Common myeloid progenitor, CD34-positive (primary cell): ENCODE results near the gene ARHGEF16.

Experiments used
- CTCF ChIA-PET: fragments of 350-600 bp; sonication (Branson Sonifier 250); formaldehyde crosslinking; loops from one replicate; lab custom pipeline; 2021; ENCODE audit warnings: antibody characterized with exemption; lab: Charles Lee
- POLR2A ChIA-PET: fragments of 350-600 bp; sonication (Branson Sonifier 250); formaldehyde crosslinking; loops from one replicate; lab custom pipeline; 2021; ENCODE audit warnings: antibody characterized with exemption; lab: Charles Lee
- DNase-seq, 3 donors: peaks; one replicate each; pipeline versions ENCODE4 v3.0.0 to v3.0.0-alpha.2; 2013
- H3K27ac ChIP-seq, 2 experiments: 1 replicate in 1 of 2; 2 replicates in 1 of 2; pipeline ENCODE4 v1.7.0; 2013; ENCODE audit warnings: inconsistent platforms in 2 of 2, low read length in 2 of 2, mild to moderate bottlenecking in 2 of 2, low read depth in 1 of 2, moderate library complexity in 1 of 2; ENCODE audit not compliant: severe bottlenecking in 2 of 2, insufficient read depth in 1 of 2, poor library complexity in 1 of 2
- H3K27me3 ChIP-seq, 5 experiments: replicated peaks in 2 of 5; 1 replicate in 3 of 5; 2 replicates in 2 of 5; pipeline versions ENCODE4 v1.6.1 to v1.7.0; 2013; ENCODE audit warnings: low read length in 4 of 5, mild to moderate bottlenecking in 2 of 5, moderate library complexity in 2 of 5, inconsistent platforms in 1 of 5; ENCODE audit not compliant: insufficient read depth in 5 of 5, control insufficient read depth in 4 of 5
- H3K36me3 ChIP-seq, 4 experiments: 1 replicate in 2 of 4; 2 replicates in 2 of 4; pipeline versions ENCODE4 v1.6.1 to v1.7.0; 2013; ENCODE audit warnings: low read length in 3 of 4, control low read depth in 1 of 4, mild to moderate bottlenecking in 1 of 4; ENCODE audit not compliant: control insufficient read depth in 4 of 4, insufficient read depth in 4 of 4
- H3K4me1 ChIP-seq, 4 experiments: 1 replicate in 3 of 4; 2 replicates in 1 of 4; pipeline versions ENCODE4 v1.6.1 to v1.7.1; 2013; ENCODE audit warnings: low read length in 3 of 4, mild to moderate bottlenecking in 3 of 4, control low read depth in 1 of 4, inconsistent platforms in 1 of 4, moderate library complexity in 1 of 4; ENCODE audit not compliant: control insufficient read depth in 4 of 4, insufficient read depth in 4 of 4; ENCODE audit errors: control extremely low read depth in 1 of 4
- H3K4me3 ChIP-seq, 7 experiments: 1 replicate in 4 of 7; 2 replicates in 3 of 7; pipeline versions ENCODE4 v1.5.1 to v1.7.0; 2013; ENCODE audit warnings: mild to moderate bottlenecking in 7 of 7, low read length in 6 of 7, moderate library complexity in 6 of 7, inconsistent platforms in 2 of 7, low read depth in 2 of 7, control low read depth in 1 of 7; ENCODE audit not compliant: insufficient read depth in 4 of 7, control insufficient read depth in 1 of 7; ENCODE audit errors: extremely low read depth in 1 of 7
- H3K9me3 ChIP-seq, 5 experiments: 1 replicate in 4 of 5; 2 replicates in 1 of 5; pipeline versions ENCODE4 v1.6.1 to v1.7.1; 2013; ENCODE audit warnings: low read length in 4 of 5, mild to moderate bottlenecking in 2 of 5, inconsistent platforms in 1 of 5, low read depth in 1 of 5, moderate library complexity in 1 of 5; ENCODE audit not compliant: control insufficient read depth in 4 of 5, insufficient read depth in 2 of 5; ENCODE audit errors: control extremely low read depth in 1 of 5
- WGBS: methylation state at CpG from one replicate; pipeline ENCODE4 v1.1.5; 2013; ENCODE audit not compliant: insufficient coverage; 5-methylcytosine and 5-hydroxymethylcytosine counted together

ARHGEF16 gene

DNA sequence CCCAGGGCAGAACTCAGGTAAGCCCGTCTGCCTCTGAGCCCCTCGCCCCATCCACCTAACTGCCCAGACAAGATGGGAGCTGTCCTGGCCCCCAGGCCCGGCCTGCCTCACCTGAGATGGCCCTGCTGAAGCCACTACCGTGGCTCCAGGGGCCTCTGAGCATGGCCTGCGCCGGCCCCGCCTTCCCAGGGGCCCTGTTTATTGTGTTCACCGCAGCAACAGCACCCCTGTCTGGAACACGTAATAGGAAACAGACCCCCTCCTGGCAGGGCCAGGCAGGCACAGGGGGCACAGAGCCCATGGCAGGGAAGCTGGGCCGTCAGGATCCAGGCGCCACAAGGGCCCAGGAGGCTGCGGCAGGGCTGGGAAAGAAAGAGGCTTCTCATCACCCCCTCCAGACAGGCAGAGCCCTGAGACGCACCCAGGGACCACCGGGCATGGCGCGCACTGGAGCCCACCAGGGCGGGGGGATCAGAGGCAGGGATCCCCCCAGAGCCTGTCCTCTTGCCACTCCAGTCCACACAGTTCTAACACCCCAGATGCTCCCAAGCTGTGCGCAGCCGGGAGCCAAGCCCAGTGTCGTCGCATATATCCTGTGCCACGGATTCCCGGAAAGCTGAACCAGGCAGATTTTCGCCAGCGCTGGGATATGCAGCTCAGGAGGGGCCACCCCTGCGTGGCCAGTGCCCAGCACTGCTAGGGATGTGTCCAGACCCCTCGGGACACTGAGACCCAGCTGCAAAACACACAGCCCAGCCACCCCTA, 62.6 kb downstream of the ARHGEF16 start:
- Histone ChIP-seq H3K4me3 (peak overlapping the region in 2 of 7 experiments; percentile 30 to 43), H3K27ac (peak overlapping the region; percentile 70 to 84), H3K36me3 (peaks cover 5 to 20% (median 7%) of the 10 kb centered on the region in 4 experiments), H3K9me3 (no peaks in the 10 kb centered on the region), H3K4me1 (peaks cover 0 to 37% (median 21%) of the 10 kb centered on the region in 4 experiments), H3K27me3 (no peaks in the 10 kb centered on the region)
- DNase-seq = peak; percentile 46 to 86 (median 78)
- ChIA-PET CTCF (interaction anchor here (0.6 to 5.4 kb wide), 10 partner anchors 9 to 103 kb away, joined by 3 to 45 read pairs (median 4); no protein-coding TSS in a partner anchor), POLR2A (interaction anchor here (0.7 to 2.1 kb wide), 2 partner anchors 8 to 13 kb away, joined by 3 to 9 read pairs; no protein-coding TSS in a partner anchor)
- WGBS = 68% methylated on average over 23 of the region's 27 CpGs

DNA sequence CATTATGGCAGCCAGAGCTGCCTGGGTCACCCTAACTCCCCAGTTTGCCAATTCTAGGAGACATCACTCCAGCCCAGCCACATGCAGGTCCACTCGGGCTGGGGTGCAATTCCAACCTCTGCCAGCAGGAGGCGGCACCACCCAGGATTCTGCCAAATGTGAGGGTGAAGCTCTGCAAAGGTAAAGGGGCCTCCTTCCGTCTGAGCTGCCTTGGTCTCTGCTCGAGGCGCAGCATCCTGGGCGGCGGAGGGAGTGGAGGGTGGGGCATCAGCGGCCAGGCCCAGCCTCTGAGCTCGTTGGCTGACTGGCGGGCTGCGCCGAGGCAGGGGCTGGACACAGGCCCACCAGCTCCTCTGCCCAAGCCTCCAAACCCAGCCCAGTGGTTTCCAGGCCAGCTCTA, 63.8 kb downstream of the ARHGEF16 start:
- Histone ChIP-seq H3K4me3 (no peak overlapping the region), H3K36me3 (peaks cover 5 to 16% (median 6%) of the 10 kb centered on the region in 4 experiments), H3K9me3 (no peaks in the 10 kb centered on the region), H3K27me3 (no peaks in the 10 kb centered on the region), H3K27ac (no peak overlapping the region), H3K4me1 (peaks cover 0 to 37% (median 21%) of the 10 kb centered on the region in 4 experiments)
- POLR2A ChIA-PET = interaction anchor here (2.1 kb wide), 1 partner anchor 11 kb away, joined by 9 read pairs; no protein-coding TSS in a partner anchor
- peak in 2 of 3 donors; percentile 22 to 42 for DNase-seq
- CTCF ChIA-PET = interaction anchor here (1.8 to 5.4 kb wide), 3 partner anchors 10 to 97 kb away, joined by 9 to 45 read pairs (median 11); no protein-coding TSS in a partner anchor
- WGBS = 98% methylated on average over 12 of the region's 12 CpGs

DNA sequence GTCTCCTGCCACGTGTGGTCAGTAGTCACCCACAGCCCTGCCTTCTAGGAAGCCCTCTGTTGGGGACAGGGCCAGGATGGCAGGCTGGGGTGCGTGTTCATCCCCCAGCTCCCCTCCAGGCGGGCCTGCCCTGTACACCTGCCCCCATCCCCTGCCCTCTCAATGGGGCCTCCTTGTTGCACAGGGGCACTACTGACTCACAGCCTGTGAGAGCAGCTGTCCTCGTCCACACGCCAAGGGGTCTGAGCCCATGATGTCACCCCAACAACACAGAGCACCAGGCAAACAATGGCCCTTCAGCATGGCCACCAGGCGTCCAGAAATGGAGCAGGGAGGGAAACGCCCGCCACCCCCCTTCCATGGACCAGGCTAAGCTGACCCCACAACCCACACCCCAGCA, 64.3 kb downstream of the ARHGEF16 start:
- POLR2A ChIA-PET = no interaction called here
- peaks cover 5 to 18% (median 6%) of the 10 kb centered on the region in 4 experiments for H3K36me3 ChIP-seq
- WGBS = 100% methylated on average over 4 of the region's 8 CpGs

DNA sequence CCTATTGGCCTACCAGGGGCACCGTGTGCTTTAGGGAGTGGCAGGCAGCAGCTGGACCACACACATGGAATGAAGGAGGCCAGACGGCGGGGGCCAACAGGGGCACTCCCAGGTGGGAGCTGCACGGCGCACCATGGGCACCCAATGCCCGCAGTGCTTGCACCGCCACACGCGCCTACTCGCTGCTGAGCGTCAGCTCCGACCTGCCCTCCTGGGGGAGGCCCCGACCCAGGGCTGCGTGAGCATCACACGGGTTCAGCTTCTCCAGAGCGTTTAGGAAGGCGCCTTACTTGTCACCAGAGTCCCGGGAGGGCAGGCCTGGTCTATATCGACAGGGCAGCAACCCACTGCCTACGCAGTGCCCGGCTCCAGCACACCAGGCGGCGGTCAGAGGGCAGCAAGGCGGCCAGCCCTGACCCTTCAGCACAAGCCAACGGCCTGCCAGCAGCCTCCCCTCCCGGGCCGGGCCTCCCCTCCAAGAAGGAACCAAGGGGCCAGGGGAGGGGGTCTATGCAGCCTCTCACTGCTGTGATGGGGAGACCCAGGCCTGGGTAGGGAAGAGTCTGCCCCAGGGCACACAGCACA, 64.9 kb downstream of the ARHGEF16 start:
- DNase-seq = no peak
- no peak overlapping the region for H3K4me3 ChIP-seq
- ChIA-PET CTCF (interaction anchor here (1.2 to 5.4 kb wide), 2 partner anchors 10 to 101 kb away, joined by 4 to 45 read pairs; no protein-coding TSS in a partner anchor), POLR2A (no interaction called here)
- peaks cover 0 to 37% (median 21%) of the 10 kb centered on the region in 4 experiments for H3K4me1 ChIP-seq
- H3K9me3 ChIP-seq = no peaks in the 10 kb centered on the region
- no peak overlapping the region for H3K27ac ChIP-seq
- WGBS = over 99% methylated on average over 24 of the region's 27 CpGs
- H3K27me3 ChIP-seq = no peaks in the 10 kb centered on the region
- peaks cover 5 to 21% (median 7%) of the 10 kb centered on the region in 4 experiments for H3K36me3 ChIP-seq

More for the DNA sequence above, 64.3 kb downstream of the ARHGEF16 start:
- Histone ChIP-seq H3K4me3 (no peak overlapping the region), H3K27ac (no peak overlapping the region), H3K27me3 (no peaks in the 10 kb centered on the region), H3K9me3 (no peaks in the 10 kb centered on the region), H3K4me1 (peaks cover 0 to 37% (median 21%) of the 10 kb centered on the region in 4 experiments)
- CTCF ChIA-PET = interaction anchor here (1.2 to 5.4 kb wide), 4 partner anchors 10 to 101 kb away, joined by 4 to 45 read pairs (median 10); no protein-coding TSS in a partner anchor
- DNase-seq = no peak

DNA sequence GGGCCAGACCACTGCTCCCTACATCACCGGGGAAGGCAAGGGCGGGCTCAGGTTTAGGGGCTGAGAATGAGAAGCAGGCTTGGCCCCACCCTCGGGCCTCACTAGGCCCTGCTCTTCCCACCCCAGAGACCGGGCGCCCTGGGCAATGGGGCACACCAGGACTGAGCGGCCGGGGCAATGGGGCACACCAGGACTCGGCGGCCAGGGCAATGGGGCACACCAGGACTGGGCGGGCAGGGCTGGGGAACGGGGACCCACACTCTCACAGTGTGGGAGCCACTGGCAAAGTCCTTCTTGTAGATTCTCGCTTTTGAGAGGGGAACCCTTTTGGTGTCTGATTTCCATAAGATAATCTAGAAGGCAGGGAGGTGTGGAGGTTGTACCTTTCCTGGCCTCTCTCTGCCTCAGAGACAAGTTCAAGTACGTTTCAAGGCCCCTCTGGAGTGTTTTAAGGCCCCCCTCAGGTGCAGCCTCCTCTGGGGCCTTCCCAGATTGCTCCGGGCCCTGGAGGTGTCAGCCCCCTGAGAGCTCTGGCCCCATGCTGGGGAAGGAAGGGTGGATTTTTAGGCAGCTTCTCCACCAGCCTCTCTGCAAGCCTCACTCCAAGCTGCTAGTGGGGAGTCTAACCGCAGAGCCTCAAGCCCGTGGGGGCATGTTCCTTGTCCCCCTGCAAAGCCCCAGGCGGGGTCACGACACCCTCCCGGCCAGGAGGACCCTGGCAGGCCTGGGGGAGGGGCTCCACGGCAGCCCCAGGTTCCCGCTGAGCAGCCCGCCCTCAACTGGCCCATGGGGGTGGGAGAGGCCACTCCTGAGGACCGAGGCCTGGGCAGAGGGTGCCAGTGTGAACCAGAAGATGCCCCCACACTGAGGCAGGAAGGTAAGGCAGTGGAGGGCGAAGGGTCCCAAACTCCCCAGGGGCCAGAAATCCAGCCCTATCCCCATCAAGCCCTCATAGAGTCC, 66.2 kb downstream of the ARHGEF16 start:
- no peak overlapping the region for H3K4me3 ChIP-seq
- WGBS = 97% methylated on average over 20 of the region's 24 CpGs

DNA sequence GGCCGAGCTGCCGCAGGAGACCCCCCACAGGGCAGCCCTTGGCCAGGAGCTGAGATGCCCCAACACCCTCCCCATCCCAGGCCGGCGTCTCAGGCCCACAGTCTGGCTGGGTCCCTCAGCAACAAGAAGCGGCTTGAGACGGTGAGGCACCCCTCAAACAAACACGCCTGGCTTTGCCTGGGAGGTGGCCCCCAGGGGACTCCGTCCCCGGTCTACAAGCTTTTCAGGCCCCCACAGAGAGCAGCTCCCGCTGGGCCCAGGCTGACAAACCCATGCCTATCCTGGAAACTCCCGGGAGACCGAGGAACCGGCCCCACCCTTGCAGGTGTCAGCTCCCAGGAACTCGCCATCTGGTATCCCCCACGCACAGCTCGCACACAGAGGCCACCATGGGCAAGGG, 67.0 kb downstream of the ARHGEF16 start:
- Histone ChIP-seq H3K27ac (no peak overlapping the region), H3K36me3 (peaks cover 5 to 21% (median 7%) of the 10 kb centered on the region in 4 experiments), H3K9me3 (no peaks in the 10 kb centered on the region), H3K27me3 (no peaks in the 10 kb centered on the region), H3K4me3 (no peak overlapping the region), H3K4me1 (peaks cover 0 to 23% (median 11%) of the 10 kb centered on the region in 4 experiments)
- no peak for DNase-seq
- CTCF ChIA-PET = interaction anchor here (1.3 kb wide), 1 partner anchor 31 kb away, joined by 3 read pairs; no protein-coding TSS in a partner anchor
- POLR2A ChIA-PET = no interaction called here
- WGBS = 97% methylated on average over 14 of the region's 16 CpGs

More for the DNA sequence above, 66.2 kb downstream of the ARHGEF16 start:
- Histone ChIP-seq H3K27ac (no peak overlapping the region), H3K36me3 (peaks cover 5 to 21% (median 7%) of the 10 kb centered on the region in 4 experiments), H3K27me3 (no peaks in the 10 kb centered on the region), H3K4me1 (peaks cover 0 to 25% (median 16%) of the 10 kb centered on the region in 4 experiments), H3K9me3 (no peaks in the 10 kb centered on the region)
- DNase-seq = no peak
- ChIA-PET POLR2A (no interaction called here), CTCF (interaction anchor here (1.3 kb wide), 1 partner anchor 31 kb away, joined by 3 read pairs; no protein-coding TSS in a partner anchor)
